Measurements from ENCODE around the gene RPSA. TPM values are rescaled to one million over a fixed set of nuclear protein-coding genes. Genes with fewer than 3 reads are reported as not detected.
"Not testable (repeated sequence)": the region's sequence is repeated elsewhere in the genome, so short reads cannot be mapped to it uniquely, and the experiment has no call there.

The RPSA gene
- 1,000 to 10,000 TPM; 1,560 to 1,579 TPM for total RNA-seq
- polyA plus RNA-seq, result 1,000 to 10,000 TPM; 1,242 to 1,388 (median 1,323) TPM
- 837 to 1,525 (median 1,158) reads per million in 6 experiments for total RNA-seq

- POLR2A ChIA-PET, result interaction anchor here (0.6 to 6.0 kb wide), 13 partner anchors 10 to 1269 kb away, joined by 3 to 67 read pairs (median 3); partner anchors contain the start of genes ACAA1, GORASP1, SLC25A38 and TTC21A
- Mint-ChIP-seq H3K27ac (peak within 1 kb of the TSS; percentile 88 to 99 (median 96)), H3K36me3 (peaks cover 10 to 44% (median 20%) of the 10 kb centered on the region in 3 donors), H3K27me3 (peaks cover 0 to 3% (median 0%) of the 10 kb centered on the region in 5 donors), H3K4me3 (peak within 1 kb of the TSS; percentile 87 to 98 (median 92)), H3K4me1 (peaks cover 23 to 54% (median 47%) of the 10 kb centered on the region in 4 donors), H3K9me3 (no peaks in the 10 kb centered on the region)
- DNase-seq (peak; percentile 82 to 99 (median 96)), ATAC-seq (peak; percentile 93)
Measured at GRCh38 chr3:39406368-39407258, at the start of gene RPSA. RPSA (plus strand) TSS chr3:39406720; CDS start chr3:39407654, 934 bp downstream.

DNA sequence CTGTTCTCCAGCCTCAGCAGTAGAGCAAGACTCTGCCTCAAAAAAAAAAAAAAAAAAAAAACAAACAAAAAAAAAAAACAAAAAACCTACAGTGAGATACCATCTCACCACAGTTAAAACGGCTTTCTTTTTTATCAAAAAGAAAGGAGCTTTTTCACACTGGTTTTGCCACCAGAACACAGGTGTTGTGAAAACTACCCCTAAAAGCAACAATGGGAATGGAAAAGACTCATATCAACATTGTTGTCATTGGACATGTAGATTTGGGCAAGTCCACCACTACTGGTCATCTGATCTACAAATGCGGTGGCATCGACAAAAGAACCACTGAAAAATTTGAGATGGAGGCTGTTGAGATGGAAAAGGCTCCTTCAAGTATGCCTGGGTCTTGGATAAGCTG, 48.2 kb upstream of the RPSA start:
- Mint-ChIP-seq H3K4me3 (peak overlapping the region in 4 of 10 donors; percentile 0 to 49 (median 28)), H3K9me3 (no peaks in the 10 kb centered on the region), H3K27ac (peak overlapping the region in 2 of 10 donors; percentile 78 to 86), H3K27me3 (peaks cover 0 to 2% (median 0%) of the 10 kb centered on the region in 5 donors), H3K4me1 (peaks cover 19 to 53% (median 45%) of the 10 kb centered on the region in 4 donors), H3K36me3 (no peaks in the 10 kb centered on the region)
- POLR2A ChIA-PET, result interaction anchor here (0.7 kb wide), 1 partner anchor 18 kb away, joined by 5 read pairs; no protein-coding TSS in a partner anchor
- ATAC-seq (no peak), DNase-seq (peak in 1 of 10 donors; percentile 21)

DNA sequence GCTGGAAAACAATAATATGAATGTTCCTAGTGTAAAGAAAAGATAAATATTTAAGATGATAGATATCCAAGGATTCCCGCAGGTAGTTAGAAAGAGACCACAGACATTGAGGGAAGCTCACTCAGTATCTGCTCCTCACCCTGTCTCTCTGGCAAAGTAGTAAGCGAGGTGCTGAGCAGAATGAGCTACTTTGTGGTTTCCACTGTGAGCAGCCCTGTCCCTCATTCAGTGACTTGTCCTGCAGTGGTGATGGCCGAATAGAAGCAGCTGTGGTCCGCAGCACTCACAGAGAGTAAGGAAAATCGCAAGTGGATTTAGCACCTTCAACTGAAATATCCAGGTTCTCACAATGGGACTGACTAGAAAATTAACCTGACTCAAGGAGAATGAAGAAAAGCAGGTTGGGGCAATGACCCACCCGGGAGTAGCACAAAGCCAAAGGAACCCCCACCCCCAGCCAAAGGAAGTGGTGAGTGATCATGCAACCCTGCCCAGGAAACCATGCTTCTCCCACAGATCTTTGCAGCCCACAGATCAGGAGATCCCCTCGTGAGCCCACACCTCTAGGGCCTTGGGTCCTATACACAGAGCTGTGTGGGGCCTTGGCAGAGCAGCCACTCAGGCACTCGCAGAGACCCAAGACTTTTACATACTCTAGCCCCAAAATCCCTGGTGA, 45.1 kb upstream of the RPSA start:
- POLR2A ChIA-PET, result interaction anchor here (1.2 kb wide), 1 partner anchor 14 kb away, joined by 4 read pairs; no protein-coding TSS in a partner anchor
- Mint-ChIP-seq H3K27ac (peak overlapping the region; percentile 67 to 90 (median 82)), H3K9me3 (no peaks in the 10 kb centered on the region)

DNA sequence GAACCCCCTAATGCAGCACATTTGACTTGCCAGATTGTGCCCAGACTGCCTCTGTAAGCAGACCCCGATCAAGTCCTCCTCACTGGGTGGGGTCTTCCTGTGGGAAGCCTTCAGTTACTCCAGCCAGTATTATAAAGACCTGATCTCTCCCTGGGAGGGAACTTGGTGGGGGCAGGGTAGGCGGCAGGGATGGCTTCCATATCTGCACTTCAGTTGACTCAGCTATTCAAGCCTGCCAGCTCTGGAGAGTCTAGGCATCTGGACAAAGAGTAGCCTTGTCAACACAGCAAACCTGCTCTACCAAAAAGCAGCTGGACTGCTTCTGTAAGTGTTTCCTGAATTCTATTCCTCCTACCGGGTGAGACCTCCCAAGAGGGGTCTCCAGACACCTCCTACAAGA, 44.3 kb upstream of the RPSA start:
- ATAC-seq (no peak), DNase-seq (no peak)
- Mint-ChIP-seq H3K4me3 (peak overlapping the region in 6 of 10 donors; percentile 19 to 75 (median 66)), H3K27me3 (no peaks in the 10 kb centered on the region), H3K4me1 (peaks cover 19 to 56% (median 43%) of the 10 kb centered on the region in 4 donors), H3K27ac (peak overlapping the region in 5 of 10 donors; percentile 21 to 90 (median 87)), H3K9me3 (no peaks in the 10 kb centered on the region), H3K36me3 (no peaks in the 10 kb centered on the region)
- POLR2A ChIA-PET, result interaction anchor here (1.2 to 1.4 kb wide), 2 partner anchors 15 to 22 kb away, joined by 3 to 4 read pairs; no protein-coding TSS in a partner anchor

More for the DNA sequence above, 45.1 kb upstream of the RPSA start:
- DNase-seq, result peak in 8 of 10 donors; percentile 7 to 41 (median 23)
- H3K4me1 Mint-ChIP-seq, result peaks cover 19 to 58% (median 45%) of the 10 kb centered on the region in 4 donors
- H3K4me3 Mint-ChIP-seq, result peak overlapping the region; percentile 43 to 75 (median 66)
- no peaks in the 10 kb centered on the region for H3K27me3 Mint-ChIP-seq
- peak; percentile 61 to 94 for ATAC-seq
- H3K36me3 Mint-ChIP-seq, result no peaks in the 10 kb centered on the region

- POLR2A ChIA-PET, result interaction anchor here (1.4 kb wide), 1 partner anchor 22 kb away, joined by 3 read pairs; no protein-coding TSS in a partner anchor
- H3K27me3 Mint-ChIP-seq, result no peaks in the 10 kb centered on the region
- peaks cover 19 to 50% (median 37%) of the 10 kb centered on the region in 4 donors for H3K4me1 Mint-ChIP-seq
Measured at GRCh38 chr3:39362812-39363211, 43.7 kb upstream of the RPSA start.

DNA sequence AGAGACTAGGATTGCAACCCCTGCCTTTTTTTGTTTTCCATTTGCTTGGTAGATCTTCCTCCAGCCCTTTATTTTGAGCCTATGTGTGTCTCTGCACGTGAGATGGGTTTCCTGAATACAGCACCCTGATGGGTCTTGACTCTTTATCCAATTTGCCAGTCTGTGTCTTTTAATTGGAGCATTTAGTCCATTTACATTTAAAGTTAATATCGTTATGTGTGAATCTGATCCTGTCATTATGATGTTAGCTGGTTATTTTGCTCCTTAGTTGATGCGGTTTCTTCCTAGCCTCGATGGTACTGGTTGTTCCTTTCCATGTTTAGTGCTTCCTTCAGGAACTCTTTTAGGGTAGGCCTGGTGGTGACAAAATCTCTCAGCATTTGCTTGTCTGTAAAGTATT, 36.1 kb upstream of the RPSA start:
- H3K36me3 Mint-ChIP-seq, H3K4me3 Mint-ChIP-seq, H3K27me3 Mint-ChIP-seq, ATAC-seq, POLR2A ChIA-PET, H3K27ac Mint-ChIP-seq, DNase-seq, H3K4me1 Mint-ChIP-seq: not testable (repeated sequence)
- peaks cover 0 to 12% (median 3%) of the 10 kb centered on the region in 9 donors for H3K9me3 Mint-ChIP-seq

More at GRCh38 chr3:39362812-39363211, 43.7 kb upstream of the RPSA start:
- Mint-ChIP-seq H3K36me3 (no peaks in the 10 kb centered on the region), H3K9me3 (no peaks in the 10 kb centered on the region), H3K4me3 (peak overlapping the region in 2 of 10 donors; percentile 20 to 50), H3K27ac (peak overlapping the region in 6 of 10 donors; percentile 1 to 90 (median 70))
- DNase-seq (no peak), ATAC-seq (no peak)

DNA sequence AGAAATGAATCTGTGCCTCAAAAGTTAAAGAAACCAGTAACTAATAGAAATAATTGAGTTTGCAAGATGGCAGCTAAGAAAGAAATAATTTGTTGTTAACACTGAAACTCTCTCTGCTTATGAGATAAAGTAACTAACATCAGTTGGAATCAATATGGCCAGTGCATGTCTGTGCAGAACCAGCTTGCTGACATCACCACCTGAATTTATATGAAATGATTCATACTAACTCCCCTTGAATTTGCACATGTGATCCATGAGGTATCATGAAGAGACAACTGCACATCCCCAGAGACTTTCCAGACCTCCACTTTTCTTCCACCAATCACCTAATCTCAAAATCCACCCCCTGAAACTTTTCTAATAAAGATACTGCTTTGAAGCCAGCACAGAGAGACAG, 33.7 kb upstream of the RPSA start:
- Mint-ChIP-seq H3K4me3 (no peak overlapping the region), H3K36me3 (peaks cover 0 to 1% (median 0%) of the 10 kb centered on the region in 3 donors), H3K9me3 (peaks cover 0 to 12% (median 3%) of the 10 kb centered on the region in 9 donors), H3K4me1 (peaks cover 0 to 2% (median under 1%) of the 10 kb centered on the region in 4 donors), H3K27ac (no peak overlapping the region), H3K27me3 (peaks cover 0 to 4% (median 0%) of the 10 kb centered on the region in 5 donors)
- POLR2A ChIA-PET, result interaction anchor here (1.0 kb wide), 1 partner anchor 9 kb away, joined by 7 read pairs; no protein-coding TSS in a partner anchor
- ATAC-seq, result no peak
- no peak for DNase-seq

DNA sequence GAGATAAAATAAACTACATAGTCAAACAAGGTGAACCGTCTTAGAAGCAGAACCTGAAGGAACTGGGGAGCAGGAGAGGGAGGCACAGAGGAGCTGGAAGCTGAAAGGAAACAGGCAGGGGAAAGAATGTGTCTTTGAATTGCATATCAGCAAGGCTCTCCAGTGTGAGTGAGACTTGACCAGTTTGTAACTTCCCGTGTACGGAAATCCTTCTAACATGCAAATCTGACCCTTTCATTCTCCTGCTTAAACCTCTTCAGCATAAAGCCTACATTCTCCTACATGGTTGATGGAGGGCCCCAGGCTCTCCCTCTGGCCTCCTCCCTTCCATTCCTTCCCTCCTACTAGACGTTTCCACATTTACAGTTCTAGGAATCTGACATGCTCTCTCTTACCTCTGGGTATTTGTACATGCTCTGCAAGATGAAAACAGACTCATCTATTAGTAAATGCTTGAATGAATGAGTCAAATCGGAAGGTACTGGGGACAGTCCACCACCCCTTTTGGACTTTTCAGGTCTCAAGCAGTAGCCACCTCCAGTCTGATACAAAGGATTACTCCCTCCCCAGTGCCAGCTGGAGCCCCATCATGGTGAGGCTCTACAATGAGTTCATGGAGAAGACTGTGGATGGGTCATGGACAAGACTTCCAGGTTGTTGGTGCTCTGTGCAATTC, 29.4 kb upstream of the RPSA start:
- POLR2A ChIA-PET, result interaction anchor here (0.7 kb wide), 1 partner anchor 626 kb away, joined by 4 read pairs; no protein-coding TSS in a partner anchor
- no peak overlapping the region for H3K27ac Mint-ChIP-seq
- H3K36me3 Mint-ChIP-seq, result no peaks in the 10 kb centered on the region
- no peak for ATAC-seq
- no peak for DNase-seq
- H3K4me3 Mint-ChIP-seq, result no peak overlapping the region
- no peaks in the 10 kb centered on the region for H3K9me3 Mint-ChIP-seq
- peaks cover 3 to 7% (median 5%) of the 10 kb centered on the region in 4 donors for H3K4me1 Mint-ChIP-seq
- H3K27me3 Mint-ChIP-seq, result peaks cover 0 to 4% (median 0%) of the 10 kb centered on the region in 5 donors

DNA sequence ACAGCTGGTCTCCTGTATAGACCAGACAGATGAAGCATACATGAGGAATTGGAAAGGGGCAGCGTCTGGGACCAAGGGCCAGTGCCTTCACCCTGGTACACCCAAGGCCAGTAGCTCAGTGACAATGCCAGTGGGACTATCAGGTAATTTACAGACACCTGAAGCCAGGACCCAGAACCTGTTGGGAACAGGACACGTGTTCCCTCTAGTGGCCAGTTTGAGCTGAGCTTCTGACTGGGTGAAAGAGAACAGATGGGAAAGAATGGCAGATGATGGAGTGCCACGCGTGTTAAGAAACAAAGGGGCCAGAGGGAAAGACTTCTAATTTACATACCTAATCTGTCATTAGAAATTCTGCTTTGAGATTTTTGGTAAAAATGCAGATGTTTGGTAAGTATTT, 28.4 kb upstream of the RPSA start:
- Mint-ChIP-seq H3K4me3 (peak overlapping the region in 1 of 10 donors; percentile 49), H3K36me3 (no peaks in the 10 kb centered on the region), H3K4me1 (peaks cover 3 to 14% (median 13%) of the 10 kb centered on the region in 4 donors), H3K27ac (peak overlapping the region in 4 of 10 donors; percentile 0 to 38 (median 12)), H3K27me3 (peaks cover 0 to 4% (median 0%) of the 10 kb centered on the region in 5 donors), H3K9me3 (no peaks in the 10 kb centered on the region)
- DNase-seq (peak; percentile 15 to 82 (median 54)), ATAC-seq (peak; percentile 81 to 85)
- POLR2A ChIA-PET, result interaction anchor here (0.9 kb wide), 1 partner anchor 29 kb away, joined by 4 read pairs; the partner anchor contains the start of gene RPSA

- no peaks in the 10 kb centered on the region for H3K9me3 Mint-ChIP-seq
- no peak for DNase-seq
- POLR2A ChIA-PET, result interaction anchor here (0.7 kb wide), 1 partner anchor 1397 kb away, joined by 4 read pairs; no protein-coding TSS in a partner anchor
- no peak for ATAC-seq
- no peaks in the 10 kb centered on the region for H3K36me3 Mint-ChIP-seq
- peaks cover 0 to 4% (median 0%) of the 10 kb centered on the region in 5 donors for H3K27me3 Mint-ChIP-seq
- peaks cover 6 to 21% (median 16%) of the 10 kb centered on the region in 4 donors for H3K4me1 Mint-ChIP-seq
- H3K4me3 Mint-ChIP-seq, result no peak overlapping the region
- H3K27ac Mint-ChIP-seq, result no peak overlapping the region
Measured at GRCh38 chr3:39378957-39379777, 27.4 kb upstream of the RPSA start.

- Mint-ChIP-seq H3K27me3 (peaks cover 0 to 4% (median 0%) of the 10 kb centered on the region in 5 donors), H3K36me3 (no peaks in the 10 kb centered on the region), H3K9me3 (no peaks in the 10 kb centered on the region), H3K4me3 (no peak overlapping the region), H3K4me1 (peaks cover 6 to 26% (median 20%) of the 10 kb centered on the region in 4 donors), H3K27ac (no peak overlapping the region)
- no peak for ATAC-seq
- POLR2A ChIA-PET, result interaction anchor here (0.7 kb wide), 1 partner anchor 1397 kb away, joined by 4 read pairs; no protein-coding TSS in a partner anchor
- no peak for DNase-seq
Measured at GRCh38 chr3:39379778-39380155, 26.8 kb upstream of the RPSA start.
